Stomach (tissue), 4 donors: ENCODE measurements around the gene TENT4B.

Source experiments
- POLR2A ChIP-seq, 4 donors: fragments of 450-650 bp; IDR thresholded peaks; one replicate each; pipeline ENCODE4 v1.6.1; 2016; ENCODE audit warnings: antibody characterized with exemption in 4 of 4, control low read depth in 2 of 4, mild to moderate bottlenecking in 1 of 4, moderate library complexity in 1 of 4
- TF ChIP-seq, protein P1 (sequence below), 7 experiments: fragments of 450-650 bp in 4 of 7; fragments of 200-600 bp in 3 of 7; sonication (generic) in 3 of 7; IDR thresholded peaks; one replicate each; pipeline ENCODE4 v1.5.1; 2016 to 2019; ENCODE audit warnings: antibody characterized with exemption in 7 of 7, control low read depth in 2 of 7, mild to moderate bottlenecking in 1 of 7

DNA sequence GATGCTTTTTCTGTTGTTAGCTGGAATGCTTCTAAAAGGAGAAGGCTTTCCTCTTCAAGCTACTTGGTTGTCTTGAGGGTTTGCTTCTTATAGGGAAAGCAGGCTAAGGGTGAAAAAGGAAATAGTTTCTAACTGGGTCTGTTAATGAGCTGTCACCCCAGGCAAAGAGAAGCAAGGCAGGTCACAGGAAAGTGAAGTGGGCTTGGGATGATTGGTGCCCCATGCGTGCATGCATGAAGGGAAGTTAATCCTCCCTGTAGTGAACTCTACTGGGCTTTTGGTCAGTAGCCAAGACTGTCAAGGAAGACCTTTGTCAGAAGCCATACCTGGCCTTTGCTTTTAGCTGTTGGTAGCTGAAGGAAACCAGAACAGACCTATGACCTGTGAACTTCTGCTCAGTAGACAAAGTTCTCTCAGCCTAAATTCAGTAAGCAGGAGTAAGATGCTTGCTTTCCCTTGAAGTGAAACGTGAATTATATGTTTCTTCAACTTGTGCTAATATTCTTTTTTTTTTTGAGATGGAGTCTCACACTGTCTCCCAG, 16.5 kb downstream of the TENT4B start:
- TF ChIP-seq, protein P1, sequence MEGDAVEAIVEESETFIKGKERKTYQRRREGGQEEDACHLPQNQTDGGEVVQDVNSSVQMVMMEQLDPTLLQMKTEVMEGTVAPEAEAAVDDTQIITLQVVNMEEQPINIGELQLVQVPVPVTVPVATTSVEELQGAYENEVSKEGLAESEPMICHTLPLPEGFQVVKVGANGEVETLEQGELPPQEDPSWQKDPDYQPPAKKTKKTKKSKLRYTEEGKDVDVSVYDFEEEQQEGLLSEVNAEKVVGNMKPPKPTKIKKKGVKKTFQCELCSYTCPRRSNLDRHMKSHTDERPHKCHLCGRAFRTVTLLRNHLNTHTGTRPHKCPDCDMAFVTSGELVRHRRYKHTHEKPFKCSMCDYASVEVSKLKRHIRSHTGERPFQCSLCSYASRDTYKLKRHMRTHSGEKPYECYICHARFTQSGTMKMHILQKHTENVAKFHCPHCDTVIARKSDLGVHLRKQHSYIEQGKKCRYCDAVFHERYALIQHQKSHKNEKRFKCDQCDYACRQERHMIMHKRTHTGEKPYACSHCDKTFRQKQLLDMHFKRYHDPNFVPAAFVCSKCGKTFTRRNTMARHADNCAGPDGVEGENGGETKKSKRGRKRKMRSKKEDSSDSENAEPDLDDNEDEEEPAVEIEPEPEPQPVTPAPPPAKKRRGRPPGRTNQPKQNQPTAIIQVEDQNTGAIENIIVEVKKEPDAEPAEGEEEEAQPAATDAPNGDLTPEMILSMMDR (IDR thresholded peaks at IDR 0.05), result no peak
- no peak for TF ChIP-seq POLR2A (IDR thresholded peaks at IDR 0.05)
